Neural cell (in vitro differentiated cells): Measurements from ENCODE around the gene TXNRD3. TPM values are rescaled to one million over a fixed set of nuclear protein-coding genes. Genes with fewer than 3 reads are reported as not detected.

Experiments
- H2AFZ ChIP-seq: fragments of 200-600, 300-800 bp; sonication (generic), shearing (Covaris generic); 2 replicates; pipeline ENCODE4 v1.6.0; 2014; ENCODE audit warnings: low read depth, mild to moderate bottlenecking, antibody characterized with exemption, low read length, moderate library complexity
- H3F3A ChIP-seq: fragments of 200-600 bp; shearing (Covaris generic); 2 replicates; pipeline ENCODE4 v1.6.1; 2016; ENCODE audit warnings: mild to moderate bottlenecking, moderate library complexity, mixed read lengths, antibody characterized with exemption, low read length; ENCODE audit not compliant: insufficient read depth, poor library complexity, severe bottlenecking
- H3K27ac ChIP-seq: fragments of 200-600, 300-800 bp; sonication (generic), shearing (Covaris generic); 2 replicates; pipeline ENCODE4 v1.5.1; 2014; ENCODE audit warnings: mild to moderate bottlenecking, low read length, moderate library complexity
- H3K27me3 ChIP-seq: fragments of 300-800, 200-600 bp; sonication (generic), shearing (Covaris generic); 2 replicates; pipeline ENCODE4 v1.6.0; 2014; ENCODE audit warnings: mild to moderate bottlenecking, low read depth, low read length, moderate library complexity; ENCODE audit not compliant: insufficient read depth
- H3K36me3 ChIP-seq: fragments of 300-800, 200-600 bp; sonication (generic), shearing (Covaris generic); 2 replicates; pipeline ENCODE4 v1.5.1; 2014; ENCODE audit warnings: mild to moderate bottlenecking, antibody characterized with exemption, low read length, moderate library complexity; ENCODE audit not compliant: insufficient read depth
- H3K4me2 ChIP-seq: fragments of 300-800, 200-600 bp; sonication (generic), shearing (Covaris generic); 2 replicates; pipeline ENCODE4 v1.6.0; 2014; ENCODE audit warnings: mild to moderate bottlenecking, low read length
- H3K4me3 ChIP-seq: fragments of 300-800, 200-600 bp; sonication (generic), shearing (Covaris generic); 2 replicates; pipeline ENCODE4 v1.5.1; 2014; ENCODE audit warnings: mild to moderate bottlenecking, low read length, moderate library complexity
- H3K79me2 ChIP-seq: fragments of 200-600 bp; shearing (Covaris generic); replicated peaks from 2 replicates; pipeline ENCODE4 v1.6.0; 2014; ENCODE audit warnings: mild to moderate bottlenecking, low read length, moderate library complexity; ENCODE audit not compliant: insufficient read depth
- H3K9ac ChIP-seq: fragments of 300-800, 200-600 bp; sonication (generic), shearing (Covaris generic); 2 replicates; pipeline ENCODE4 v1.6.1; 2016; ENCODE audit warnings: mild to moderate bottlenecking, low read length, mixed read lengths
- H3K9me2 ChIP-seq: fragments of 200-600 bp; shearing (Covaris generic); 2 replicates; pipeline ENCODE4 v1.6.1; 2016; ENCODE audit warnings: mild to moderate bottlenecking, low read length, mixed read lengths; ENCODE audit not compliant: insufficient read depth
- H3K9me3 ChIP-seq: fragments of 200-600, 300-800 bp; sonication (generic), shearing (Covaris generic); 2 replicates; pipeline ENCODE4 v1.6.1; 2016; ENCODE audit warnings: mild to moderate bottlenecking, mixed run types, low read length, moderate library complexity, mixed read lengths
- H4K20me1 ChIP-seq: fragments of 200-600 bp; shearing (Covaris generic); 2 replicates; pipeline ENCODE4 v1.6.1; 2016; ENCODE audit warnings: mild to moderate bottlenecking, mixed run types; ENCODE audit not compliant: insufficient read depth
- EP300 ChIP-seq: fragments of 450-650 bp; conservative IDR thresholded peaks from 2 replicates; pipeline ENCODE4 v1.6.1; 2014; ENCODE audit warnings: antibody characterized with exemption, mild to moderate bottlenecking, moderate library complexity; ENCODE audit not compliant: poor library complexity, severe bottlenecking
- EZH2 ChIP-seq: fragments of 200-600, 300-800 bp; shearing (Covaris generic), sonication (generic); IDR thresholded peaks from 2 replicates; pipeline ENCODE4 v1.6.1; 2014; ENCODE audit warnings: antibody characterized with exemption, low read length, borderline replicate concordance, mild to moderate bottlenecking; ENCODE audit not compliant: insufficient read depth, poor library complexity, severe bottlenecking
- MXI1 ChIP-seq: fragments of 450-650 bp; conservative IDR thresholded peaks from 2 replicates; pipeline ENCODE4 v1.6.1; 2014; ENCODE audit warnings: antibody characterized with exemption, mild to moderate bottlenecking; ENCODE audit not compliant: poor library complexity, severe bottlenecking
- POLR2AphosphoS5 ChIP-seq: IDR thresholded peaks from 2 replicates; pipeline ENCODE4 v1.6.1; 2012
- RAD21 ChIP-seq: fragments of 450-650 bp; conservative IDR thresholded peaks from 2 replicates; pipeline ENCODE4 v1.6.1; 2014; ENCODE audit warnings: antibody characterized with exemption, mild to moderate bottlenecking, moderate library complexity
- SMC3 ChIP-seq: fragments of 450-650 bp; conservative IDR thresholded peaks from 2 replicates; pipeline ENCODE4 v1.6.1; 2014; ENCODE audit warnings: antibody characterized with exemption, mild to moderate bottlenecking, moderate library complexity; ENCODE audit not compliant: poor library complexity
- TAF1 ChIP-seq: IDR thresholded peaks from 2 replicates; pipeline ENCODE4 v1.6.1; 2012; ENCODE audit warnings: low read depth
- polyA plus RNA-seq: library from polyadenylated mRNA; depleted of rRNA; stranded (reverse); fragments of >200 nt; gene quantifications from 2 replicates; pipeline ENCODE4 v1.2.3, GENCODE V29; 2014
- TF ChIP-seq, protein P1 (sequence below): fragments of 450-650 bp; IDR thresholded peaks from 2 replicates; pipeline ENCODE4 v1.5.1; 2014; ENCODE audit warnings: antibody characterized with exemption, mild to moderate bottlenecking, moderate library complexity; ENCODE audit not compliant: poor library complexity, severe bottlenecking
- TF ChIP-seq, protein P2 (sequence below): IDR thresholded peaks from 2 replicates; pipeline ENCODE4 v1.6.1; 2012; ENCODE audit warnings: borderline replicate concordance

The TXNRD3 gene
- polyA plus RNA-seq, 1 donor from 2014 or later: 2.2 TPM

DNA sequence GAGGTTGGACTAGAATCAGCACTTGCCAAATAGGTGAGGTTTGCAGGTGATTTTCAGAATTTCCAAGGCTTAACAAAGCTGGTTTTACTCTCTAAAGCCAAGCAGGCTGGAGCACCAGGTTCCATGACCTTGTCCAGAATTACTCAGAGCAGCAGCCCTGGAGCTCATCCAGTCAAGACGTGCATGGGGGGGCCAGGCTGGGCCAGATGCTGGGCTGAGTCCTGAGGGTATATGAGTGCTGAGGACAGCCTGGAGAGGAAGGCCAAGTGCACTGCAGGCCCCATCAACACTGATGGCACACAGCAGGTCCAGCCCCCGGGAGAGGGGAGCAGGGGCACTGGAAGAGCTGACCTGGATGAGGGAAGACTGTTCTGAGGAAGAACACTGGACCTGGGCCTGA, 3.0 kb upstream of the TXNRD3 start:
- no peaks in the 10 kb centered on the region for H3K9me2 ChIP-seq
- H3F3A ChIP-seq: no peaks in the 10 kb centered on the region
- H3K27ac ChIP-seq: no peak overlapping the region
- no peaks in the 10 kb centered on the region for H3K36me3 ChIP-seq
- H3K9me3 ChIP-seq: peaks cover 10% of the 10 kb centered on the region
- H3K4me2 ChIP-seq: no peak overlapping the region
- H4K20me1 ChIP-seq: no peaks in the 10 kb centered on the region
- H3K9ac ChIP-seq: no peak overlapping the region
- no peak for TF ChIP-seq EP300
- no peak for TF ChIP-seq EZH2
- TF ChIP-seq, protein P1, sequence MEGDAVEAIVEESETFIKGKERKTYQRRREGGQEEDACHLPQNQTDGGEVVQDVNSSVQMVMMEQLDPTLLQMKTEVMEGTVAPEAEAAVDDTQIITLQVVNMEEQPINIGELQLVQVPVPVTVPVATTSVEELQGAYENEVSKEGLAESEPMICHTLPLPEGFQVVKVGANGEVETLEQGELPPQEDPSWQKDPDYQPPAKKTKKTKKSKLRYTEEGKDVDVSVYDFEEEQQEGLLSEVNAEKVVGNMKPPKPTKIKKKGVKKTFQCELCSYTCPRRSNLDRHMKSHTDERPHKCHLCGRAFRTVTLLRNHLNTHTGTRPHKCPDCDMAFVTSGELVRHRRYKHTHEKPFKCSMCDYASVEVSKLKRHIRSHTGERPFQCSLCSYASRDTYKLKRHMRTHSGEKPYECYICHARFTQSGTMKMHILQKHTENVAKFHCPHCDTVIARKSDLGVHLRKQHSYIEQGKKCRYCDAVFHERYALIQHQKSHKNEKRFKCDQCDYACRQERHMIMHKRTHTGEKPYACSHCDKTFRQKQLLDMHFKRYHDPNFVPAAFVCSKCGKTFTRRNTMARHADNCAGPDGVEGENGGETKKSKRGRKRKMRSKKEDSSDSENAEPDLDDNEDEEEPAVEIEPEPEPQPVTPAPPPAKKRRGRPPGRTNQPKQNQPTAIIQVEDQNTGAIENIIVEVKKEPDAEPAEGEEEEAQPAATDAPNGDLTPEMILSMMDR: no peak
- TF ChIP-seq RAD21: no peak
- TF ChIP-seq TAF1: no peak
- TF ChIP-seq, protein P2, sequence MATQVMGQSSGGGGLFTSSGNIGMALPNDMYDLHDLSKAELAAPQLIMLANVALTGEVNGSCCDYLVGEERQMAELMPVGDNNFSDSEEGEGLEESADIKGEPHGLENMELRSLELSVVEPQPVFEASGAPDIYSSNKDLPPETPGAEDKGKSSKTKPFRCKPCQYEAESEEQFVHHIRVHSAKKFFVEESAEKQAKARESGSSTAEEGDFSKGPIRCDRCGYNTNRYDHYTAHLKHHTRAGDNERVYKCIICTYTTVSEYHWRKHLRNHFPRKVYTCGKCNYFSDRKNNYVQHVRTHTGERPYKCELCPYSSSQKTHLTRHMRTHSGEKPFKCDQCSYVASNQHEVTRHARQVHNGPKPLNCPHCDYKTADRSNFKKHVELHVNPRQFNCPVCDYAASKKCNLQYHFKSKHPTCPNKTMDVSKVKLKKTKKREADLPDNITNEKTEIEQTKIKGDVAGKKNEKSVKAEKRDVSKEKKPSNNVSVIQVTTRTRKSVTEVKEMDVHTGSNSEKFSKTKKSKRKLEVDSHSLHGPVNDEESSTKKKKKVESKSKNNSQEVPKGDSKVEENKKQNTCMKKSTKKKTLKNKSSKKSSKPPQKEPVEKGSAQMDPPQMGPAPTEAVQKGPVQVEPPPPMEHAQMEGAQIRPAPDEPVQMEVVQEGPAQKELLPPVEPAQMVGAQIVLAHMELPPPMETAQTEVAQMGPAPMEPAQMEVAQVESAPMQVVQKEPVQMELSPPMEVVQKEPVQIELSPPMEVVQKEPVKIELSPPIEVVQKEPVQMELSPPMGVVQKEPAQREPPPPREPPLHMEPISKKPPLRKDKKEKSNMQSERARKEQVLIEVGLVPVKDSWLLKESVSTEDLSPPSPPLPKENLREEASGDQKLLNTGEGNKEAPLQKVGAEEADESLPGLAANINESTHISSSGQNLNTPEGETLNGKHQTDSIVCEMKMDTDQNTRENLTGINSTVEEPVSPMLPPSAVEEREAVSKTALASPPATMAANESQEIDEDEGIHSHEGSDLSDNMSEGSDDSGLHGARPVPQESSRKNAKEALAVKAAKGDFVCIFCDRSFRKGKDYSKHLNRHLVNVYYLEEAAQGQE: no peak
- no peak for TF ChIP-seq POLR2AphosphoS5
- no peak for TF ChIP-seq MXI1
- no peak for TF ChIP-seq SMC3
- H3K79me2 ChIP-seq: no peaks in the 10 kb centered on the region
- no peaks in the 10 kb centered on the region for H3K27me3 ChIP-seq
- no peak overlapping the region for H3K4me3 ChIP-seq
- no peak overlapping the region for H2AFZ ChIP-seq

DNA sequence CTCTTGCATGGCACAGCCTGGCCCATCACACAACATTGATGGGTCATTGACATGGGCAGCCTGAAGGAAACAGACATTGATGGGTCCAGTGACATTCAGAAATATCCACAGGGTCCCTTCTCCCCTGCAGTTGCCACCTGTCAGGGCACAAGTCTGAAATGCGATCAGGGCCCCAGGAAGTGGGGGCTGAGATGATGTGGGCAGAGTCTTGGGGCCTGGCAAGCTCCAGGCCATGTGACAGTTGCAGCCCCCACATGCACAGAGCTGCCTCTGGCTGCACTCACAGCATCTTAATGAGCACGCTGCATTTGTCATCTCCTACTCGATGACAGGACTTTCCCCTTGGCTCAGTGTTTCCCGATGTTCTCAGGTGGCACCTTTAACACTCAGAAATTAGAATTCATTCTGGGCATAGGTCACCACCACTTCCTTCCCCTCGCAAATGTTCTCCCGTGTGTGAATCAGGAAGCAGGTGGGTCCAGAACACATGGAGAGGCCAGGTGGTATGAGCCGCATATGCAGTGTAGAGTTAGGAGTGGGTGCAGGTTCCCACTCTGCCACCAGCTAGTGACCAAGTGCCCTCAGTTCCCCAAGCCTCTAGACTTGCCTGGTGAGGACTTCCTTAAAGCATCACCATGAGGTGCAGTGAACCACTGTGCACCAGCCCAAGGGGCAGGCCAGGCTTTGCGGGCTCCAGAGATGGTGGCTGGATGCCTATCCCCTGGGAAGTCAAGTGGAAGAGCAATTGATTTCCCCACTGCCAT, 1.6 kb upstream of the TXNRD3 start:
- Histone ChIP-seq H3K27me3 (no peaks in the 10 kb centered on the region), H3K79me2 (no peaks in the 10 kb centered on the region), H3K9me2 (no peaks in the 10 kb centered on the region), H4K20me1 (no peaks in the 10 kb centered on the region), H3K4me3 (no peak overlapping the region), H3K9ac (no peak overlapping the region), H3K36me3 (no peaks in the 10 kb centered on the region), H2AFZ (no peak overlapping the region), H3K27ac (no peak overlapping the region), H3F3A (no peaks in the 10 kb centered on the region), H3K9me3 (peaks cover 9% of the 10 kb centered on the region), H3K4me2 (no peak overlapping the region)
- TF ChIP-seq MXI1 (no peak), RAD21 (no peak), EP300 (no peak), TAF1 (no peak), EZH2 (no peak), POLR2AphosphoS5 (no peak)
- TF ChIP-seq, protein P2: no peak
- TF ChIP-seq, protein P1: no peak
